GM18517 (cell line): ENCODE data around the gene ZNF207.
"Not testable (repeated sequence)": the region's sequence is repeated elsewhere in the genome, so short reads cannot be mapped to it uniquely, and the experiment has no call there.

ENCODE experiments used
- ATAC-seq: cut with Tn5 transposase; IDR thresholded peaks from one replicate; pipeline ENCODE4 v1.9.1; 2021; ENCODE audit warnings: mild to moderate bottlenecking, moderate library complexity; ENCODE audit not compliant: unreplicated experiment

ZNF207 gene

GRCh38 chr17:32349854-32350665, at the start of gene ZNF207:
Gene ZNF207 (plus strand): TSS chr17:32350157. CDS start chr17:32350286, 129 bp downstream.
- peak; percentile 78 for ATAC-seq

DNA sequence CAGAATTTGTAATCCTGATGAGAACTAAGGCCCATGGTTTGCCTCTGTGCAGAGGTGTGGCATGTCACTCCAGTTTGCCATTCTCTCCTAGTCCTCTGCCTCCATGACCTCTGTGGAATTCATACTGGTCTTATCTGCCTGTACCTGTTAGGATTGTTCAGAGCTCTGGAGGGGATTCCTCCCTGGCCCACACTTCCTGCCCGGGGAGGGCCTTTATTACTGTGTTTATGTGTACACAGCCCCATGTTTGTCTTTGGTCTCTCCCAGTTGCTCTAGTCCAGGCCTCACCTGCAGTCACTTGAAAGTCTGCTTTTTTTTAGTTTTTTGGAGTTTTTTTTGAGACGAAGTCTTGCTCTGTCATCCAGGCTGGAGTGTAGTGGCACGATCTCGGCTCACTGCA, 47.9 kb upstream of the ZNF207 start:
- no peak for ATAC-seq

DNA sequence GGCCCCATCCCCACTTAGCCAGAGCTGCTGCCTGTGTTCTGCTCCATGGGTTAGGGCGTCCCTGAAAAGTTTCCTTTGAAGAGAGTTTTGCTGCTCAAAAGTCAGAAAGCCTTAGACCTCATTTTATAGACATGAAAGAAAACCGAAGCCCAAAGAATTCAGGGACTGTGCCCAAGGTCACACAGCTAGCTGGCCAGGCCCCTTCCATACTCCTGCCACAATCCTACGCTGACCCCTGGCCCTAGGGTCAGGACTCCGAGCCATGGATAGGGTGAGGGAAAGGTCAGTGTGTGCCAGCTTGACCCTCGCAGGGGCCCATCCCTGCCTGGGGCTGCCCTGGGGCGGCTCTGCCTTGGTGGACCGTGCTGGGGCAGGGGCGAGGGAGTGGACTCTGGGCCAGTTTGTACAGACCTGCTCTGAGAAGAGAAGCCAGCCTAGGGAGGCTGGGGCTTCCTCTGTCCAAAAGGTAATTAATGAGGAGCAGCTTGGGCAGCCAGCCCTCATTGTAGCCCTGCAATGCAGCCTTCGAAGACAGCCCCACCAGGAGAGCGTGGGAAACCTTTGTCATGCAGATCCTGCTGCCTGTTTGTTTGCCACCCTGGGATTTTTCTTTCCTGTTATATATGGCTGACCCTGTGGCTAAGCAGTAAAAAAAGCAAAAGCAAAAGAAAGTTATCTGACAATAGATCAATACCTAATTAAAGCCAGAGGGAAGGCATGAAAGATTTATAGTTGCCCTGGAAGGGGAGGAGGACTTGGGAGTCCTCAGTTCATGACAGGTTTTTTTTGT, 46.9 kb upstream of the ZNF207 start:
- no peak for ATAC-seq

- no peak for ATAC-seq
These were observed 46.1 kb upstream of the ZNF207 start for GRCh38 chr17:32303781-32304288.

- ATAC-seq, result no peak
These were observed 44.9 kb upstream of the ZNF207 start for GRCh38 chr17:32305049-32305448.

DNA sequence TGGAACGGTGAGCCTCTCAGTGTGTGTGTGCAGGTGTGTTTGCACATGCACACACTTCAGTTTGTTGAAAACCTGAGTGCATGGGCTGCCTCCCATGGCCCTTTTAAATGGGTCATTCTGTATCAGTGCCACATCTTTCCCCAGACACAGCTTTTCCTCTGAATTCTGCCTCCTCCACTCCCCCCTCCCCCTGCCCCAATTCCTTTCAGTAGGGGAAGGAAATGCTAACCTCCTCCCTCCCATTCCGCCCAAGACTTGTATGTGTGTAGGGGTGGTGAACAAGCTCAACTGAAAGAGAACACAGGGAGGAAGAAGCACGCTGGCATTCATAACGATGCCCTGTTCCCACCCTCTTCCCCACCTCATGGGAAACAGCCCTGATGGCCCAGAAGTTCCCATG, 42.3 kb upstream of the ZNF207 start:
- ATAC-seq, result no peak

- ATAC-seq, result no peak
These were observed 38.9 kb upstream of the ZNF207 start for GRCh38 chr17:32311028-32311536.

DNA sequence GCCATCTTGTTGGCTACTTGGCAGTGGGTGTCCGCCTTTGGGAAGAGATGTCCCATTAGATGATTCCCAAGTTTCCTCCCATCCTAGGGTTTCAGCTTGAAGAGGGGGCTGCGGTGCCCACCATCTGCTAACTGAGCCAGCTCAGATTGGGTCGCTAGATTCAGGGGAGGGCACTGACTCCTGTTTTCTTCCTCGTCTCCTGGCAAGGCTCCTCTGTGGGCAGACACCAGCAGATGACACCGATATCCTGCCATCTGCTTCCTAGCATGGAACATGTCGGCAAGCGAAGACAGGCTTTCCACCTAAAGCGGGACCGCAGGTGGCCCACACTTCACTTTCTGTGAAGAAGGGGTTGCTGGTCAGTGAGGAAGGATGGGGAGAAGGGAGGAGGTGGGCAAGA, 35.3 kb upstream of the ZNF207 start:
- no peak for ATAC-seq

DNA sequence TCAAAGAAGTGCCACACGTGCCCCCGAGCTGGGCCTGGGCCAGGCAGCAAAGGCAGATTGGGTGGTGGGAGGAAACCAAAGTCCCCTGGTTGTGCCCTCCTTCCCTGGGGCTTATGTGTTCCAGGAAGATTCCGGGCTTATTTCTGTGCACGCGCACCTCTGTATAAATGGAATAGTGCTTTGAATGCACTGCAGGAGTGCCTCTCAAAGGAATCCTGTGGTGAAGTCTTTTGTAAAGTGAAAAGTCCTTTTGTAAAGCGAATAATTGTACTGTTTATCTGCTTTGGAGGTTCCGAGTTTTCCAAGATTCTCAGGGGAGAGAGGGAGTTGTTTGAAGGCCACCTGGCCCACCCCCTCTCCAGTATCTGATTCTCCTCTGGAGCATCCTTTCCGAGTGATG, 34.8 kb upstream of the ZNF207 start:
- ATAC-seq, result no peak

DNA sequence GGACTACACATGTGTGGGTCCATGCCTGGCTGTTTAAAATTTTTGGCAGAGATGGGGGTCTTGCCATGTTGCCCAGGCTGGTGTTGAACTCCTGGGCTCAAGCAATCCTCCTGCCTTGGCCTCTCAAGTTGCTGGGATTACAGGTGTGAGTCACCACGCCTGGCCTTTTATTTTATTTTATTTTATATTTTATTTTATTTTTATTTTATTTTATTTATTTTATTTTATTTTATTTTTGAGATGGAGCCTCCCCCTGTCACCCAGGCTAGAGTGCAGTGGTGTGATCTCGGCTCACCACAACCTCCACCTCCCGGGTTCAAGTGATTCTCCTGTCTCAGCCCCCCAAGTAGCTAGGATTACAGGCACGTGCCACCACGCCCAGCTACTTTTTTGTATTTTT, 33.3 kb upstream of the ZNF207 start:
- not testable (repeated sequence) for ATAC-seq

GRCh38 chr17:32317353-32317752, 32.6 kb upstream of the ZNF207 start:
- ATAC-seq, result no peak

DNA sequence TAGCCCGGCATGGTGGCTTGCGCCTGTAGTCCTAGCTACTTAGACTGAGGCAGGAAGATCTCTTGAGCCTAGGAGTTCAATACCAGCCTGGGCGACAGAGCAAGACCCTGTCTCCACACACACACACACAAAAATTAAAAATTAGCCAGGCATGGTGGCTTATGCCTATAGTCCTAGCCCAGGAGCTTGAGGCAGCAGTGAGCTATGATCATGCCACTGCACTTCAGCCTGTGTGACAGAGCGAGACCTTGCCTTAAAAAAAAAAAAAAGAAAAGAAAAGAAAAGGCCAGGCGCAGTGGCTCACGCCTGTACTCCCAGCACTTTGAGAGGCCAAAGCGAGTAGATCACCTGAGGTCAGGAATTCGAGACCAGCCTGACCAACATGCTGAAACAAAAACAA, 31.9 kb upstream of the ZNF207 start:
- no peak for ATAC-seq

DNA sequence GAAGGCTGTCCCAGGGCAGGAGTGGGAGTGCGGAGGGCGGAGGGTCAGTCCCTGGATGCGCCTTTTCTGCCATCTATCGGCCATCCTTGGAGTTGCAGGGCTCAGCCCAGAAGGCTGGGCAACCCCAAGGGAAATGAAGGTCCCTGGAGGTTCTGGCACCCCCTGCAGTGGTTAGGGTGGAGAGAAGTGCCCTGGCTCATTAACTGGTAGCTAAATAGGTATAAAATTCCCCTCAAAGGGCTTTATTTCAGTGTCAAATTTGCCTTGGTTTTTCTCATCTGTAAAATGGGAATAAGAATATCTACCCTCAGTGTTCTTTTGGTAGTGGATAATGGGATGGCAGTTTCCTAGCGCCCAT, 30.4 kb upstream of the ZNF207 start:
- ATAC-seq, result peak; percentile 55

DNA sequence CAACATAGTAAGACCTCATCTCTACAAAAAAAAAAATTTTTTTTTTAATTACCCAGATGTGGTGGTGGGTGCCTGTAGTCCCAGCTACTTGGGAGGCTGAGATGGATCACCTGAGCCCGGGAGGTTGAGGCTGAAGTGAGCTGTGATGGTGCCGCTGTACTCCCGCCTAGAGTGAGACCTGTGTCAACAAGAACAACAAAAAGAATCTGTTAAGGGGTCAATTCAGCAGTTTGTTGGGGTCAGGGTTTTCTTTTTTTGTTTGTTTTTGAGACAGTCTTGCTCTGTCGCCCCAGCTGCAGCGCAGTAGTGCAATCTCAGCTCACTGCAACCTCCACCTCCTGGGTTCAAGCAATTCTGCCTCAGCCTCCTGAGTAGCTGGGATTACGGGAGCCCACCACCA, 29.9 kb upstream of the ZNF207 start:
- ATAC-seq, result not testable (repeated sequence)

GRCh38 chr17:32320847-32321246, 29.1 kb upstream of the ZNF207 start:
- no peak for ATAC-seq

- no peak for ATAC-seq
These were observed 26.9 kb upstream of the ZNF207 start for GRCh38 chr17:32323046-32323445.

- ATAC-seq, result no peak
These were observed 26.0 kb upstream of the ZNF207 start for GRCh38 chr17:32323811-32324491.

DNA sequence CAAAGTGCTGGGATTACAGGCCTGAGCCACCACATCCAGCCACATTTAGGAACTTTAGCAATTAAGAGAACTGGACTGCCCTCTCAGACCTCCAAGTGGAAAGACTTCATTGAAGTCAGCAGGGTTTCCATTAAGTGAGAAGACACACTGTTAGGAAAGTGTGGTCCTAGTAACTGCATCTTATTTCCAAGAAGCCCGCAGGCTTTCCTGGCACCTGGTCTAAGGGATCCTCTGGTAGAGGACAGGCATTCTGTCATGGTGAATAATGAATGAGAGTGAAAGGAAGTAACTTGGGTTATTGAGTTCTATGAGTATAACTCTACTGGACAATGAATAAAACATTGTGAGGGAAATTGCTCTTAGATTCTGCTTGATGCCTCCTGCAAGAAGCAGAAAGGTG, 22.0 kb upstream of the ZNF207 start:
- ATAC-seq, result no peak

DNA sequence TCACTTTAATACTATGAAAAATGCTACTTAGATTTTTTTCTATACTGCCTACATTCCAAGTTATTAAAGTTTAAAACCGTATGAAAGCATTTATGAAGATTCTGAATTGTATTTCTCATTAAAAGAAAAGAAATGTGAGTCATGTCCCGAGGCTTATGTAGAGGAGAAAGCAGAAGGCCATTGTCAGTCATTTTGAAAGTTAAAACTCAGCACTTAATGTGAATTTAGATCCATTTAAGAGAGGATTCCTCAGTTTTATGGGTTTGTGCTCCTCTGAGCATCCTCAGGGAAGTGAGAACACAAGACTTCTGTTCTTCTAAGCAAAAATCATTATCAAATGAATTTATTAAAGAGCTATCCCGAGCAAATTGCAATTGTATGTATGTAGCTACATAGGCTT, 19.8 kb upstream of the ZNF207 start:
- no peak for ATAC-seq

- no peak for ATAC-seq
These were observed 18.5 kb upstream of the ZNF207 start for GRCh38 chr17:32331243-32332040.
